Frontal cortex (tissue), 4 donors: ENCODE results near the gene ZNF516. TPM values are rescaled to one million over a fixed set of nuclear protein-coding genes. Genes with fewer than 3 reads are reported as not detected.
A peak's percentile ranks its signal among the peaks of the same experiment; 100 is the strongest.
"Not testable (repeated sequence)": the region's sequence is repeated elsewhere in the genome, so short reads cannot be mapped to it uniquely, and the experiment has no call there.

ENCODE experiments used
- DNase-seq, 2 donors: peaks; one replicate each; pipeline ENCODE4 v3.0.0; 2012; ENCODE audit warnings: low spot score in 2 of 2
- FAIRE-seq: peaks from 2 replicates; lab custom pipeline; 2012; peaks lifted over from hg19 to GRCh38; lab: Jason Lieb, UNC
- total RNA-seq: library from RNA; depleted of rRNA; stranded (reverse); fragments of >200 nt; gene quantifications from one replicate; pipeline ENCODE4 v1.2.3, GENCODE V29; 2014
- donor health status: control.
- donor health status: control.
- donor health status: control.

ZNF516 gene
- 14.3 TPM for total RNA-seq

- DNase-seq: peak in 1 of 2 donors; percentile 61
- no peak for FAIRE-seq
Observed at GRCh38 chr18:76495006-76495370, at the start of gene ZNF516. Gene ZNF516, minus strand, starts transcription at chr18:76495242. Its CDS starts 52,188 bp downstream, at chr18:76443054.

GRCh38 chr18:76538846-76539245, 43.8 kb upstream of the ZNF516 start:
- FAIRE-seq: no peak
- DNase-seq: no peak

GRCh38 chr18:76537621-76538020, 42.6 kb upstream of the ZNF516 start:
- DNase-seq (no peak), FAIRE-seq (no peak)

GRCh38 chr18:76536593-76536992, 41.6 kb upstream of the ZNF516 start:
- FAIRE-seq, DNase-seq: not testable (repeated sequence)

- FAIRE-seq: no peak
- no peak for DNase-seq
Observed at GRCh38 chr18:76532875-76533274, 37.8 kb upstream of the ZNF516 start.

- FAIRE-seq: no peak
- DNase-seq: no peak
Observed at GRCh38 chr18:76530846-76531245, 35.8 kb upstream of the ZNF516 start.

GRCh38 chr18:76530391-76530790, 35.3 kb upstream of the ZNF516 start:
- no peak for DNase-seq
- no peak for FAIRE-seq

GRCh38 chr18:76529433-76529811, 34.4 kb upstream of the ZNF516 start:
- FAIRE-seq (no peak), DNase-seq (no peak)

- DNase-seq: no peak
- FAIRE-seq: no peak
Observed at GRCh38 chr18:76528477-76529432, 33.7 kb upstream of the ZNF516 start.

GRCh38 chr18:76525911-76526310, 30.9 kb upstream of the ZNF516 start:
- FAIRE-seq (no peak), DNase-seq (no peak)

- DNase-seq (peak in 1 of 2 donors; percentile 37), FAIRE-seq (no peak)
Observed at GRCh38 chr18:76524900-76525698, 30.1 kb upstream of the ZNF516 start.

GRCh38 chr18:76524477-76524876, 29.4 kb upstream of the ZNF516 start:
- FAIRE-seq (no peak), DNase-seq (no peak)

GRCh38 chr18:76522551-76522950, 27.5 kb upstream of the ZNF516 start:
- FAIRE-seq (no peak), DNase-seq (no peak)

GRCh38 chr18:76522122-76522503, 27.1 kb upstream of the ZNF516 start:
- FAIRE-seq (no peak), DNase-seq (no peak)

- DNase-seq (no peak), FAIRE-seq (no peak)
Observed at GRCh38 chr18:76521417-76522121, 26.5 kb upstream of the ZNF516 start.

- DNase-seq: no peak
- no peak for FAIRE-seq
Observed at GRCh38 chr18:76518860-76519538, 24.0 kb upstream of the ZNF516 start.

GRCh38 chr18:76518123-76518859, 23.2 kb upstream of the ZNF516 start:
- no peak for FAIRE-seq
- DNase-seq: no peak

- DNase-seq (no peak), FAIRE-seq (no peak)
Observed at GRCh38 chr18:76515576-76515975, 20.5 kb upstream of the ZNF516 start.

- FAIRE-seq (no peak), DNase-seq (no peak)
Observed at GRCh38 chr18:76514573-76514972, 19.5 kb upstream of the ZNF516 start.
